Hematopoietic multipotent progenitor cell treated with erythropoietin and hydrocortisone succinate and interleukin-3 and kit ligand, for 17 days (in vitro differentiated cells): ENCODE data around the gene CLDN4.
"Not testable (repeated sequence)": the region's sequence is repeated elsewhere in the genome, so short reads cannot be mapped to it uniquely, and the experiment has no call there.

ENCODE experiments used
- DNase-seq: peaks from one replicate; pipeline ENCODE4 v3.0.0-alpha.2; 2015; ENCODE audit warnings: low spot score

Gene CLDN4

GRCh38 chr7:73842067-73842976, 11.5 kb downstream of the CLDN4 start, which contains the start of gene METTL27:
Gene METTL27, minus strand, starts transcription at chr7:73842516. Its CDS starts 376 bp downstream, at chr7:73842140.
- DNase-seq, result peak; percentile 94

DNA sequence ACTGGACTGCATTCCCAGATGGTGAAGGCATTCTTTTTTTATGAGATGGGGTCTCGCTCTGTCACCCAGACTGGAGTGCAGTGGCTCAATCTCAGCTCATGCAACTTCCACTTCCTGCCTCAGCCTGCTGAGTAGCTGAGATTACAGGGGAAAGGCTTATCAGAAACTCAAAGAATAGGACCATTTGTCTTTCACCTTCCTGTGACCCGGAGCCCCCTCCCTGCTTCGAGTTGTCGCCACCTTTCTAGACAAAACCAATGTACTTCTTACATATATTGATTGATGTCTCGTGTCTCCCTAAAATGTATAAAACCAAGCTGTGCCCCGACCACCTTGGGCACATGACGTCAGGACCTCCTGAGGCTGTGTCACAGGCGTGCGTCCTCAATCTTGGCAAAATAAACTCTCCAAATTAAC, 13.3 kb downstream of the CLDN4 start:
- DNase-seq, result no peak

- DNase-seq, result no peak
Observed at GRCh38 chr7:73844848-73845460, 14.2 kb downstream of the CLDN4 start.

- not testable (repeated sequence) for DNase-seq
Observed at GRCh38 chr7:73845701-73846195, 15.0 kb downstream of the CLDN4 start.

- DNase-seq, result no peak
Observed at GRCh38 chr7:73847941-73848723, 17.3 kb downstream of the CLDN4 start.

DNA sequence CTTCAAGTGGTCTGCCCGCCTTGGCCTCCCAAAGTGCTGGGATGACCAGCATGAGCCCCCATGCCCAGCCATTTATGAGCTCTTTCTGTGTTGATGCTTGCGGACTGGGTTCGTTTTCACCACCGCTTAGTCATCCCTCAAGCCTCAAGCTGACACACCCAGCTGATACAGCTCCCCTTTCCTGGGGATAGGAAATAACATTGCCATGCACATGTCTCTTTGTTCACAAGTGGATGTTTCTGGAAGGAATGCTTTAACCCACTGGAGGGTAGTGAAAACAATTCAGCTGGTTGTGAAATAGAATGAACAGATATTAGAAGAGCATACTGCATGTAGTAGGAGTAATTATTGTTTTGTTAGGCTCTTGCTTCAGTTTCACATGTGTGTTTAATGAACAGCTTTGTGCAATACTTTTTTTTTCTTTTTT, 20.0 kb downstream of the CLDN4 start:
- DNase-seq, result peak; percentile 79

- DNase-seq, result peak; percentile 72
Observed at GRCh38 chr7:73851410-73852338, 20.9 kb downstream of the CLDN4 start.

DNA sequence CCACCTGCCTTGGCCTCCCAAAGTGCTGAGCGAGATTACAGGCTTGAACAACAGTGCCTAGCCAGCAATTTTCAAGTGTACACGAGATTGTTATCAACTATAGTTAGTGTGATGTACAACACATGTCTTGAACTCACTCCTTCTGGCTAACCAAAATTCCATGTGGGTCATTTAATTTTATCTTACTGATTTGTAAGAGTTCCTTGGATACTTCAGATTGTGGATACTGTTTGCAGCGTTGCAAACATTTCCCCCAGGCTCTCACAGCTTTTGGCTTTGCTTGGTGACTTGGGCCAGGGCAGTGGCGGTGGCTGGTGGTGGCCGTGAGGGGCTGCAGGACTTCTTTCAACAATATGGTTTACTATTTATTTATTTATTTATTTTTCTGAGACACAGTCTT, 21.7 kb downstream of the CLDN4 start:
- DNase-seq, result no peak

DNA sequence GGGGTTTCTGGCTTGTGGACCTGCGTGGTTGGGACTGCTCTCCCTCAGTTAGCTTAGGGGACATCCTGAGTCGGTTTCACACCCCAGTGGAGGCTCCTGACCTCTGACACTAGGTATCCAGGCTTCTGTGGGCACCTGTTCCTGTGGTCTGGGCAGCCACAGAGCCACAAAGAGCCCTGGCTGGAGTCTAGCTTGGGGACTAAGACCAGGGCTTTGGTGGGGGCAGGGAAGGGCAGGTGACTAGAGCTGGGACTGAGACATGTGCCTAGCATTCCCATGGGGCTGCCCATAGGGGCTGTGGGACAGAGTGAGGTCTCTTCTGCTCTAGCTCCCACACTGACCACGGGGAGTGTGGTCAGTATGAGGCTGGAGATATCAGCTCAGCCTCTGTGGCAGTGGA, 26.1 kb downstream of the CLDN4 start:
- DNase-seq, result no peak

GRCh38 chr7:73858807-73859206, 28.0 kb downstream of the CLDN4 start:
- no peak for DNase-seq

GRCh38 chr7:73860859-73861258, 30.1 kb downstream of the CLDN4 start, which contains the start of gene TMEM270:
Gene TMEM270, plus strand, starts transcription at chr7:73861159. Its CDS starts 36 bp downstream, at chr7:73861195.
- no peak for DNase-seq

DNA sequence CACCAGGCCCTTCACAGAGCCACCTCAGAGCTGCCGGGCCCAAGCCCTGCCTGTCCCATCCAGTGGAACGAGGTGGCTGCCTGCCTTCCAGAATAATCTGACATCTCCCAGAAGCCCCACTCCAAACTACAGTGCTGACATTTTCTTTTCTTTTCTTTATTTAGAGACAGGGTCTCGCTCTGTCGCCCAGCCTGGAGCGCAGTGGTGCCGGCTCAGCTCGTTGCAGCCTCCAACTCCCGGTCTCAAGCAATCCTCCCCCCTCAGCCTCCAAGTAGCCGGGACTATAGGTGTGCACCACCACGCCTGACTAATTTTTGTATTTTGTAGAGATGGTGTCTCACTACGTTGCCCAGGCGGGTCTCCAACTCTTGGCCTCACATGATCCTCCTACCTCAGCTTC, 30.5 kb downstream of the CLDN4 start:
- no peak for DNase-seq

DNA sequence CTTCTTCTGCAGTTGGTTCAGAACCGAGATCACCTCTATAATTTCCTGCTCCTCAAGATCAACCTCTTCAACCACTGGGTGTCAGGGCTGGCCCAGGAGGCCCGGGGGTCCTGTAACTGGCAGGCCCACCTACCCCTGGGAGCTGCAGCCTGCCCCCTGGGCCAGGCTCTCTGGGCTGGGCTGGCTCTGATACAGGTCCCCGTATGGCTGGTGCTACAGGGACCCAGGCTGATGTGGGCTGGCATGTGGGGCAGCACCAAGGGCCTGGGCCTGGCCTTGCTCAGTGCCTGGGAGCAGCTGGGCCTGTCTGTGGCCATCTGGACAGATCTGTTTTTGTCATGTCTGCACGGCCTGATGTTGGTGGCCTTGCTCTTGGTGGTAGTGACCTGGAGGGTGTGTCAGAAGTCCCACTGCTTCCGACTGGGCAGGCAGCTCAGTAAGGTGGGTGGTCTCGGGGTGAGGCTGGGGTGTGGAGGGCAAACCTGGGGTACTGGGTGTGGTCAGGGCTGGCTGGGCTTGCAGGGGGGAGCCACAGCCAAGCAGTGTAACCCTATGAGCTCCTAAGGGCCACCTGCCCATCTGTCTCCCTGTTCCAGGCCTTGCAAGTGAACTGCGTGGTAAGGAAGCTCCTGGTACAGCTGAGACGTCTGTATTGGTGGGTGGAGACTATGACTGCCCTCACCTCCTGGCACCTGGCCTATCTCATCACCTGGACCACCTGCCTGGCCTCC, 34.4 kb downstream of the CLDN4 start:
- DNase-seq, result no peak

DNA sequence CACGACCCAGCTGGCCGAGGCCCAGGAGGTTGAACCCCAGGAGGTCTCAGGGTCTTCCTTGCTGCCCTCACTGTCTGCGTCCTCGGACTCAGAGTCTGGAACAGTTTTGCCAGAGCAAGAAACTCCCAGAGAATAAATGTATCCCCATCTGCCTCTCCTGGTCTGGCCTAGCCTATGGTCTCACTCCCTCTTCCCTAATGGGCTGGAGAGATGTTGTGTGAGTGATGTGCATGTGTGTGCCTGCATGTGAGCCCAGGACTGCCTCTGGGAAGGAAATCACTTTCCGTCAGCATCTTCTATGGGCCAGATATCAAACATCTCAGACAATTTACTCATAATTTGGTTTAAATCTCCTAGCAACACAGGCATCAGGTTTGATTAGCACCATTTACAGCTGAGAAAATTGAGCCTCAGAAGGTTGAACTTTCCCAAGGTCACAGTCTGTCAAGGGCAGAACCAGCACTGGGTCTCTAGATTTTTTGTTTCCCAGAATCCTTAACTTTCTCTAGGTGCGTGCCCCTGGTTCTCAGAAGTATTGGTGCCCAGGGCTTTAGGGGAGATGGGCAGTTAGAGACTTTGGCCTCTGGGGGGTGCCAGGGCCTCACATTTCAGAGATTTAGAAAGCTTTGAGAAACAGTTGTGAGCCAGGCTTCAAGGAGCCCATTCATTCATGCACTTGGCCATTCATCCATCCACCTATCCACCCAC, 35.1 kb downstream of the CLDN4 start:
- DNase-seq, result peak; percentile 74

- no peak for DNase-seq
Observed at GRCh38 chr7:73866446-73866767, 35.6 kb downstream of the CLDN4 start.

DNA sequence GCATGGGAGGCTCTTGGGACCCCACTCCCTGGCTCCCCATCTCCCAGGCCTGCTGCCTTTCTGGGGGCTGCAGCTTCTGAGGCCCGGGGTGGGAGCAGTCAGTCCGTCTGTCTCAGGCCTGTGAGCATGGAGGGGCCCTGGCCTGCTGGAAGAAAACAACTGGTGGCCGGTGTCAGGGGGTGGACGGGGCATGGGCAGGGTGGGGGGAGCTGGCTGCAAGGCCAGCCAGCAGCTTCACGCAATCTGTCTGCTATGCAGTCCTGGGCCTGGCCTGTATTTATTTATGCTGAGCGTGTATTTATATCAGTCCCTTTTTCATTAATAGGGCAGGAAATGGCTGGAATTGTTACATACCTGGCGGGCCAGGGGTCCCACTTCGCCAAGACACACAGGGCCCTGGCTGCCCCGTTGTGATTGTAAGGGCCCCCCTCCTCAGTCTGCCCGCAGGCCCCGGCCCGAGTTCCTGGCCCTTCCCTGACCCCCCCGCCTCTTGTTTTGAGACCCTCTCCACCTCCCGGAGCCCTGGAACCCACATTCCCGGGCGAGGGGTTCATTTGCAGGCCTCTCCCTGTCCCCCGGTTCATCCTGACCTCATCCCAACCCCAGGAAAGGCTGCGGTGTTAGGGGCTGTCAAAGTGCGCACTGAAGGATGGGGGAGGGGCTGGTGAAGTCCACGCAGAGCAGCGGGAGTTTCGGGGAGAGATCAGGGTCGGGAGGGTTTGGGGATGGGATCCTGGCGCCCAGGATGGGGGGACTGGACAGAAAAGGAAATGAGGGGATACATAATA, 38.4 kb downstream of the CLDN4 start:
- no peak for DNase-seq

DNA sequence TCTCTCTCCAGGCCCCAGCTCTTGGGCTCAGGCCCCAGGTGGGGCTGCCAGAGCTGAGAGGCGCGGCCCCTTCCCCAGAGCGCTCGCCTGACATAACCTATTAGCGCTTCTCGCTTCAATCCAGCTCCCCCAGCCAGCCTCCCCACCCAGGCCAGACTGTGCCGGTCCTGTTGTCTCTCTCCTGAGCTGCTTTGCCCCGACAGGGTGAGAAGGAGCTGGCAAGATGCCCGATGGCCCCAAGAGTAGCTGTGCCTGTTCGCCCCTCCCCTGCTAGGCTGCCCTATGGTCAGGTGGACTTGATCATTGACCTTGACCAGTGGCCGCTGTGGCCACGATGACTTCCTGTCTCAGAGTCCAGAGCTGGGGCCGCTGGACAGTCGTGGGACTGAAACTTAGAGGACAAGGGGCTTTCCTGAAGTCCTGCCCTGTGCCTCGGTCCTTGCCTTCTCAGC, 39.3 kb downstream of the CLDN4 start:
- DNase-seq, result no peak

GRCh38 chr7:73871163-73872011, 40.6 kb downstream of the CLDN4 start:
- no peak for DNase-seq
